A673 (cell line): ENCODE data around the gene PRR5. TPM values are rescaled to one million over a fixed set of nuclear protein-coding genes. Genes with fewer than 3 reads are reported as not detected.

ENCODE experiments used
- BruUV-seq: library from RNA; stranded (reverse); fragments of 400-500 nt; replicated peaks from 2 replicates; lab custom pipeline; 2021; lab: Mats Ljungman, UMichigan
- CTCF ChIA-PET: fragments of 300-600 bp; sonication (Branson Sonifier 250); formaldehyde crosslinking; loops from one replicate; lab custom pipeline; 2022; ENCODE audit warnings: antibody characterized with exemption; lab: Charles Lee
- POLR2A ChIA-PET: fragments of 300-600 bp; sonication (Branson Sonifier 250); formaldehyde crosslinking; loops from one replicate; lab custom pipeline; 2022; ENCODE audit warnings: antibody characterized with exemption; ENCODE audit not compliant: low non-redundant PET; lab: Charles Lee
- DNase-seq: peaks from one replicate; pipeline ENCODE4 v3.0.0-alpha.2; 2015; ENCODE audit warnings: low spot score
- H3K27ac ChIP-seq: fragments of 200-600 bp; sonication (generic); 2 replicates; pipeline ENCODE4 v1.5.1; 2016; ENCODE audit warnings: mixed run types, low read depth, mild to moderate bottlenecking, mixed read lengths, antibody characterized with exemption, low read length; ENCODE audit not compliant: poor library complexity, severe bottlenecking
- H3K27me3 ChIP-seq: fragments of 200-600 bp; sonication (generic); replicated peaks from 2 replicates; pipeline ENCODE4 v1.6.1; 2017; ENCODE audit warnings: mixed run types, low read depth, mild to moderate bottlenecking, mixed read lengths, antibody characterized with exemption, low read length; ENCODE audit not compliant: insufficient read depth, poor library complexity
- H3K36me3 ChIP-seq: fragments of 200-600 bp; sonication (generic); 2 replicates; pipeline ENCODE4 v1.6.1; 2016; ENCODE audit warnings: mixed run types, mild to moderate bottlenecking, mixed read lengths, antibody characterized with exemption, low read length; ENCODE audit not compliant: insufficient read depth, poor library complexity, severe bottlenecking
- H3K4me1 ChIP-seq: fragments of 200-600 bp; sonication (generic); 2 replicates; pipeline ENCODE4 v1.6.1; 2017; ENCODE audit warnings: mixed run types, mild to moderate bottlenecking, mixed read lengths, antibody characterized with exemption, low read length; ENCODE audit not compliant: insufficient read depth, poor library complexity, severe bottlenecking
- H3K4me3 ChIP-seq: fragments of 200-600 bp; sonication (generic); 2 replicates; pipeline ENCODE4 v1.5.1; 2016; ENCODE audit warnings: low read depth, mixed run types, mild to moderate bottlenecking, mixed read lengths, low read length; ENCODE audit not compliant: poor library complexity, severe bottlenecking
- H3K9me3 ChIP-seq: fragments of 200-600 bp; sonication (generic); 2 replicates; pipeline ENCODE4 v1.6.1; 2016; ENCODE audit warnings: mixed run types, low read depth, mild to moderate bottlenecking, mixed read lengths, antibody characterized with exemption, low read length; ENCODE audit not compliant: poor library complexity, severe bottlenecking
- CTCF ChIP-seq: fragments of 300-800, 200-600 bp; sonication (generic); conservative IDR thresholded peaks from 2 replicates; pipeline ENCODE4 v1.5.1; 2017; ENCODE audit warnings: low read depth, mild to moderate bottlenecking, antibody characterized with exemption, low read length, moderate library complexity, mixed read lengths
- EZH2 ChIP-seq: fragments of 200-600 bp; sonication (generic); IDR thresholded peaks from 2 replicates; pipeline ENCODE4 v1.6.1; 2017; ENCODE audit warnings: borderline replicate concordance, low read depth, mild to moderate bottlenecking, mixed read lengths, antibody characterized with exemption, low read length; ENCODE audit not compliant: poor library complexity, severe bottlenecking
- intact Hi-C: fragments of 100-400 bp; cut with micrococcal nuclease; formaldehyde crosslinking; loops from one replicate; pipeline ENCODE4 v1.10.0; 2022; ENCODE audit not compliant: unreplicated experiment
- total RNA-seq: library from RNA; stranded (reverse); gene quantifications from 2 replicates; pipeline ENCODE4 v1.2.3, GENCODE V29; 2021

PRR5 gene
- total RNA-seq, 1 experiment from 2014 or later = 17.9 TPM

GRCh38 chr22:44701187-44701790 lies 715 bp upstream of the PRR5 start:
- Histone ChIP-seq H3K4me1 (peaks cover 4% of the 10 kb centered on the region), H3K27ac (no peak overlapping the region), H3K9me3 (no peaks in the 10 kb centered on the region), H3K36me3 (no peaks in the 10 kb centered on the region), H3K4me3 (peak overlapping the region; percentile 17), H3K27me3 (no peaks in the 10 kb centered on the region)
- intact Hi-C loops = no loop called here
- CTCF ChIA-PET = no interaction called here
- DNase-seq = no peak
- POLR2A ChIA-PET = no interaction called here
- TF ChIP-seq EZH2 (no peak), CTCF (no peak)
- no TSS peak for BruUV-seq

DNA sequence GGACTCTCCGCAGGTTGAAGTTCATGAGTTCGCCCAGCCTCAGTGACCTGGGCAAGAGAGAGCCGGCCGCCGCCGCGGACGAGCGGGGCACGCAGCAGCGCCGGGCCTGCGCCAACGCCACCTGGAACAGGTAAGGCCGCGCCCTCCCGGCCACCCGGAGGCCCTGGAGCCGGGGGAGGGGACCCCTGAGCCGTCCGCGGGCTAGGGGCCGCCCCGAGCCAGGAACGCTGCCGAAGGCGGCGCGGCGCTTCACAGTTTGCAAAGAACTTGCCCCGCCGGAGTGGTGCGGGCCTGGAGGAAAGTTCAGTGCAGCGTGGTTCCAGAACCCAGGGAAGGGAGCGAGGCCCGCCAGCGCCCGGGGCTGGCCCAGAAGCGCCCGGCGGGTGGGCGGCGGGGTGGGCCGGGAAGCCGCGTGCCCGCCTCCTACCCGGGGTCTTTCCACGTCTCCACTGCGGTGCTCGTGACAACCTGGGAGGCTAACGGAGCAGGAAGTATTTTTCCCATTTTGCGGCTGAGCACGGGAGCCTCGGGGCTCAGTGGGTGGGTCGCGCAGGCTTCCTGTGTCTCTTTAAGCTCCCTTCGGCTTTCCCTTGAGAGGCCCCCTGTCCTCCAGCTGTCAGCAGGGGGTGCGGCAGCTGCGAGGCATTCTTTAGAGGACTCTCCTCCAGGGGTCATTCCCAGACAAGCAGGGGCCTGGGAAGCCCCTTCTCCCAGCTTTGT lies 635 bp downstream of the PRR5 start:
- H3K4me3 ChIP-seq = peak overlapping the region; percentile 87
- intact Hi-C loops = no loop called here
- H3K36me3 ChIP-seq = no peaks in the 10 kb centered on the region
- no peaks in the 10 kb centered on the region for H3K9me3 ChIP-seq
- TF ChIP-seq EZH2 (no peak), CTCF (no peak)
- H3K27ac ChIP-seq = peak overlapping the region; percentile 64
- no peaks in the 10 kb centered on the region for H3K27me3 ChIP-seq
- no TSS peak for BruUV-seq
- POLR2A ChIA-PET = interaction anchor here (0.5 kb wide), 1 partner anchor 1299 kb away, joined by 3 read pairs; no protein-coding TSS in a partner anchor
- CTCF ChIA-PET = interaction anchor here (0.6 kb wide), 1 partner anchor 17 kb away, joined by 3 read pairs; no protein-coding TSS in a partner anchor
- H3K4me1 ChIP-seq = peaks cover 4% of the 10 kb centered on the region
- DNase-seq = peak; percentile 67

- intact Hi-C loops = no loop called here
- ChIA-PET CTCF (interaction anchor here (0.6 kb wide), 1 partner anchor 18 kb away, joined by 3 read pairs; no protein-coding TSS in a partner anchor), POLR2A (interaction anchor here (0.5 kb wide), 1 partner anchor 1300 kb away, joined by 3 read pairs; no protein-coding TSS in a partner anchor)
- no peaks in the 10 kb centered on the region for H3K36me3 ChIP-seq
- H3K27ac ChIP-seq = peak overlapping the region; percentile 64
- TF ChIP-seq CTCF (no peak), EZH2 (no peak)
- BruUV-seq = no TSS peak
- peaks cover 4% of the 10 kb centered on the region for H3K4me1 ChIP-seq
- H3K4me3 ChIP-seq = peak overlapping the region; percentile 87
- no peak for DNase-seq
- no peaks in the 10 kb centered on the region for H3K9me3 ChIP-seq
- H3K27me3 ChIP-seq = no peaks in the 10 kb centered on the region
These were observed 1.4 kb downstream of the PRR5 start for GRCh38 chr22:44703255-44703870.
